ENCODE results near the gene CD81. TPM values are rescaled to one million over a fixed set of nuclear protein-coding genes. Genes with fewer than 3 reads are reported as not detected.
"Not testable (repeated sequence)": the region's sequence is repeated elsewhere in the genome, so short reads cannot be mapped to it uniquely, and the experiment has no call there.

Gene CD81
- total RNA-seq, 1 experiment from 2014 or later = 183 TPM

DNA sequence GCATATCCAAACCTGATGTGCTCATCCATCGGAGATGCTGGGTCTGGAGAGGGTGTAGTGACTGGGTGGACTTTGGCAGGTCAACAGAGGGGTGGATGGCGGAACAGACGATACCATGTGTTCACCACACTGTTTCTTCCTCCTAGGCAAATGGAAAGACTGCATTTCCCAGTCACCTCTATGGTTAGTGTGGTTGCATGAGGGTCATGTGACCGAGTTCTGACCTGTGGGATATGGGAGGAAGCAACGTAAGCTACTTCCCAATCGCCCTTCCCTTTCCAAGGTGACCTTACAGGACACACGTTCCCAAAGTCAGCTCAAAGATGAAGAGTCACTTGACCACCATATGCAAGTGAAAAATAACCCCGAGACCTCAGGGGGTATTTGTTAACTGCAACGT lies 47.6 kb upstream of the CD81 start:
- peaks cover 9% of the 10 kb centered on the region for H3K9me3 Mint-ChIP-seq (ENCODE audit: unreplicated experiment)
- peaks cover 7% of the 10 kb centered on the region for H3K4me1 Mint-ChIP-seq (ENCODE audit: insufficient read depth, unreplicated experiment)
- no peaks in the 10 kb centered on the region for H3K27me3 Mint-ChIP-seq (ENCODE audit: insufficient read depth, unreplicated experiment)
- BruUV-seq (replicated peaks) = no TSS peak
- peaks cover 16% of the 10 kb centered on the region for H3K36me3 Mint-ChIP-seq (ENCODE audit: insufficient read depth, unreplicated experiment)
- no peak overlapping the region for H3K27ac Mint-ChIP-seq (ENCODE audit: low read depth, unreplicated experiment)
- POLR2A ChIA-PET = no interaction called here
- no peak for TF ChIP-seq CTCF (IDR thresholded peaks at IDR 0.05; ENCODE audit: unreplicated experiment)
- no peak for DNase-seq (ENCODE audit: unreplicated experiment)
- no peak overlapping the region for H3K4me3 Mint-ChIP-seq (ENCODE audit: unreplicated experiment)
- CTCF ChIA-PET = interaction anchor here (1.6 kb wide), 1 partner anchor 24 kb away, joined by 9 read pairs; no protein-coding TSS in a partner anchor
- intact Hi-C loops (cut with micrococcal nuclease) = no loop called here

GRCh38 chr11:2330696-2331095 lies 46.4 kb upstream of the CD81 start:
- Mint-ChIP-seq H3K4me1 (ENCODE audit: insufficient read depth, unreplicated experiment) (peaks cover 4% of the 10 kb centered on the region), H3K36me3 (ENCODE audit: insufficient read depth, unreplicated experiment) (peaks cover 12% of the 10 kb centered on the region), H3K9me3 (ENCODE audit: unreplicated experiment) (peaks cover 9% of the 10 kb centered on the region), H3K4me3 (ENCODE audit: unreplicated experiment) (no peak overlapping the region), H3K27me3 (ENCODE audit: insufficient read depth, unreplicated experiment) (peaks cover under 1% of the 10 kb centered on the region), H3K27ac (ENCODE audit: low read depth, unreplicated experiment) (no peak overlapping the region)
- ChIA-PET CTCF (interaction anchor here (0.5 to 0.7 kb wide), 2 partner anchors 136 to 202 kb away, joined by 3 read pairs; no protein-coding TSS in a partner anchor), POLR2A (no interaction called here)
- DNase-seq (ENCODE audit: unreplicated experiment) = no peak
- BruUV-seq (replicated peaks) = no TSS peak
- no peak for TF ChIP-seq CTCF (IDR thresholded peaks at IDR 0.05; ENCODE audit: unreplicated experiment)
- intact Hi-C loops (cut with micrococcal nuclease) = no loop called here

- Mint-ChIP-seq H3K36me3 (ENCODE audit: insufficient read depth, unreplicated experiment) (peaks cover 12% of the 10 kb centered on the region), H3K4me1 (ENCODE audit: insufficient read depth, unreplicated experiment) (no peaks in the 10 kb centered on the region), H3K9me3 (ENCODE audit: unreplicated experiment) (peaks cover 9% of the 10 kb centered on the region), H3K4me3 (ENCODE audit: unreplicated experiment) (no peak overlapping the region), H3K27ac (ENCODE audit: low read depth, unreplicated experiment) (no peak overlapping the region), H3K27me3 (ENCODE audit: insufficient read depth, unreplicated experiment) (peaks cover 8% of the 10 kb centered on the region)
- no TSS peak for BruUV-seq (replicated peaks)
- no peak for TF ChIP-seq CTCF (IDR thresholded peaks at IDR 0.05; ENCODE audit: unreplicated experiment)
- intact Hi-C loops (cut with micrococcal nuclease) = no loop called here
- DNase-seq (ENCODE audit: unreplicated experiment) = no peak
- ChIA-PET POLR2A (no interaction called here), CTCF (no interaction called here)
These were observed 45.7 kb upstream of the CD81 start for GRCh38 chr11:2331404-2331803.

- POLR2A ChIA-PET = not testable (repeated sequence)
These were observed 44.5 kb upstream of the CD81 start for GRCh38 chr11:2332569-2332968.

GRCh38 chr11:2333486-2334205 lies 43.5 kb upstream of the CD81 start:
- CTCF ChIA-PET; DNase-seq (ENCODE audit: unreplicated experiment); H3K27ac Mint-ChIP-seq (ENCODE audit: low read depth, unreplicated experiment); H3K4me1 Mint-ChIP-seq (ENCODE audit: insufficient read depth, unreplicated experiment); H3K36me3 Mint-ChIP-seq (ENCODE audit: insufficient read depth, unreplicated experiment); H3K9me3 Mint-ChIP-seq (ENCODE audit: unreplicated experiment); H3K4me3 Mint-ChIP-seq (ENCODE audit: unreplicated experiment); BruUV-seq (replicated peaks); POLR2A ChIA-PET; intact Hi-C loops (cut with micrococcal nuclease): not testable (repeated sequence)
- peaks cover 30% of the 10 kb centered on the region for H3K27me3 Mint-ChIP-seq (ENCODE audit: insufficient read depth, unreplicated experiment)

More at GRCh38 chr11:2332569-2332968, 44.5 kb upstream of the CD81 start:
- H3K27ac Mint-ChIP-seq (ENCODE audit: low read depth, unreplicated experiment); H3K9me3 Mint-ChIP-seq (ENCODE audit: unreplicated experiment); H3K4me1 Mint-ChIP-seq (ENCODE audit: insufficient read depth, unreplicated experiment); intact Hi-C loops (cut with micrococcal nuclease); H3K4me3 Mint-ChIP-seq (ENCODE audit: unreplicated experiment); BruUV-seq (replicated peaks); CTCF ChIA-PET; DNase-seq (ENCODE audit: unreplicated experiment): not testable (repeated sequence)
- Mint-ChIP-seq H3K27me3 (ENCODE audit: insufficient read depth, unreplicated experiment) (peaks cover 19% of the 10 kb centered on the region), H3K36me3 (ENCODE audit: insufficient read depth, unreplicated experiment) (peaks cover 12% of the 10 kb centered on the region)

- H3K27me3 Mint-ChIP-seq (ENCODE audit: insufficient read depth, unreplicated experiment) = peaks cover 36% of the 10 kb centered on the region
- H3K4me3 Mint-ChIP-seq (ENCODE audit: unreplicated experiment); H3K36me3 Mint-ChIP-seq (ENCODE audit: insufficient read depth, unreplicated experiment); DNase-seq (ENCODE audit: unreplicated experiment); BruUV-seq (replicated peaks); POLR2A ChIA-PET; H3K9me3 Mint-ChIP-seq (ENCODE audit: unreplicated experiment); H3K4me1 Mint-ChIP-seq (ENCODE audit: insufficient read depth, unreplicated experiment); intact Hi-C loops (cut with micrococcal nuclease); H3K27ac Mint-ChIP-seq (ENCODE audit: low read depth, unreplicated experiment): not testable (repeated sequence)
- CTCF ChIA-PET = interaction anchor here (0.6 kb wide), 1 partner anchor 12 kb away, joined by 4 read pairs; no protein-coding TSS in a partner anchor
These were observed 41.8 kb upstream of the CD81 start for GRCh38 chr11:2335286-2335685.

DNA sequence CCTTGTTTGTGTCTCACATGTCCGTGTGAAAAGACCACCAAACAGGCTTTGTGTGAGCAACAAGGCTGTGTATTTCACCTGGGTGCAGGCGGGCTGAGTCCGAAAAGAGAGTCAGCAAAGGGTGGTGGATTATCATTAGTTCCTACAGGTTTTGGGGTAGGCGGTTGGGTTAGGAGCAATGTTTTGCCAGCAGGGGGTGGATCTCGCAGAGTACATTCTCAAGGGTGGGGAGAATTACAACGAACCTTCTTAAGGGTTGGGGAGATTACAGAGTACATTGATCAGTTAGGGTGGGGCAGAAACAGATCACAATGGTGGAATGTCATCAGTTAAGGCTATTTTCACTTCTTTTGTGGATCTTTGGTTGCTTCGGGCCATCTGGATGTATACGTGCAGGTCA lies 38.4 kb upstream of the CD81 start:
- H3K9me3 Mint-ChIP-seq (ENCODE audit: unreplicated experiment); CTCF ChIA-PET; BruUV-seq (replicated peaks); H3K4me3 Mint-ChIP-seq (ENCODE audit: unreplicated experiment); POLR2A ChIA-PET; H3K27ac Mint-ChIP-seq (ENCODE audit: low read depth, unreplicated experiment); DNase-seq (ENCODE audit: unreplicated experiment); H3K4me1 Mint-ChIP-seq (ENCODE audit: insufficient read depth, unreplicated experiment); H3K36me3 Mint-ChIP-seq (ENCODE audit: insufficient read depth, unreplicated experiment); intact Hi-C loops (cut with micrococcal nuclease): not testable (repeated sequence)
- H3K27me3 Mint-ChIP-seq (ENCODE audit: insufficient read depth, unreplicated experiment) = peaks cover 36% of the 10 kb centered on the region
